NCI-H1930 (cell line): ENCODE results near the gene ZNF615.
"Not testable (repeated sequence)": the region's sequence is repeated elsewhere in the genome, so short reads cannot be mapped to it uniquely, and the experiment has no call there.

Source experiments
- DNase-seq, 2 experiments: peaks; one replicate each; lab custom pipeline; 2025; lab: John Stamatoyannopoulos, UW

ZNF615 gene

DNA sequence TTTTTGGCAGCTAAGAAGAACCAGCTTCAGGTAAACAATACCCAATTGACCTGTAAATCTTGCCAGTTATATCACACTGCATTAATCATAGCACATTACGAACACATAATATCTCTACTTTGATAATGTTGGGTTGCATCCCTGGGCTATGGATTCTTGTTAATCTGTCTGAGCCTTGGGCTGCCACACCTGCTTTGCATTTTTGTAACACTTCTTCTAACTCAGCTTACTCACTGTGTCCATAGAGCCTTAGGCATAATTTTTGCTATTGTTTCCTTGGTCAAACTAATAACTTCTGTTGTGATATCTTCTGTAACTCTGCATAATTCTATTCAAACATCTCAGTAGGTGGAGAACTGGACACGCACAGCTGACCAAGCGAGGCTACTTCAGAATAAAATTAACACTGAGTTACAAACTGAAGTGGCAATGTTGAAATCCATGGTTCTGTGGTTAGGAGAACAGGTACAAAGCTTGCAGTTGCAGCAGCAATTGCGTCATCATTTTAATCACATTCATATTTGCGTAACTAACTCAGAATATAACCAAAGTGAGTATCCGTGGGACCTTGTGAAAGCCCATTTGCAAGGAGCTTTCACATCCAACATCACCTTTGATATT lies 27.8 kb downstream of the ZNF615 start:
- DNase-seq = no peak

DNA sequence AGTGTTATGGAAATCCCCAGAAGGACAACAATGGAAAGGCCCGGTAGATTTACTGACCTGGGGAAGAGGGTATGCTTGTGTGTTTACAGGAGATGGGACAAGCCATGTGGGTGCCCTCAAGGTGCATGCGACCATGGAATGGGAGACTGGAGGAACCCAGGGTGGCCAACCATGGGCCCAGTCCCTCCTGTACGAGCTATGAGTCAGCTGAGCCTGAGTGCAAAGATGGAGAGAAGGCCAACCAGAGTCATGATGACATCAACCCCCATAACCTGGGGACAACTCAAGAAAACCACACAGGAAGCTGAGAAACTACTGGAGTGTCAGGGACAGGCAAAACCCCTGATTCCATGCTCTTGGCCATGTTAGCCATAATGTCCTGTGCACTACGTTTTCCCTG lies 29.1 kb downstream of the ZNF615 start:
- DNase-seq = no peak

DNA sequence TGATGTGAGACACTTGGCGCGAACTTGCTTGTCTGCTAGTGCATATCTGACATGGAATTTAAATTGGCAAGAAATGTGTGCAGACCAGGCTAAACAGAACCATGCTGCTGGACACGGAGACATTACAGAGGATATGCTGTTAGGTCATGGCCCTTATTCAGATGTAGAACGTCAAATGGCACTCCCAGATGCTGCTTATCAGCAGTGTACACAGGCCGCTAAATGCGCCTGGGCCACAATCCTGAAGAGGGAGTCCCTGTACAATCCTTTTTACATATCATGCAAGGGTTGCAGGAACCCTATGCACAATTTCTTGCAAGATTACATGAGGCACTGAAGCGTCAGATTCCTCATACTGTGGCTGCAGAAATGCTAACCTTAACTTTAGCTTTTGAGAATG lies 30.7 kb downstream of the ZNF615 start:
- DNase-seq = no peak

DNA sequence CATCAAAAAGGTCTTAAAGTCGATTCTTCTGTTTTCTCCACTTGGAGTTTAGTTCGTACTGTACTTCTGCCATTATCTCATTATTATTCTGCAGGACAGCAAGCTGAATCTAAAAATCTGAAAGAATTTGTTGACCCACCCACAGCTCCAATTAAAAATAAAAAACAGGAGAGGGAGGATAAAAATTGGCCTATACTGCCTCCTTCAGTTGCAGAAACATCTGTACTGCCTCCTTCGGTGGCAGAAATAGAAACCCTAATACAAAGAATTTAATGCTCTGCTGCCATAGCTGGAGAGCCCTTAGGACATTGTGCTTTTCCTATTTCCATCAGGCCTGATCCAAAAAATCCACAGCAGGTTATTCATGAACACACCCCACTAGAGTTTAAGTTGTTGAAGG lies 31.2 kb downstream of the ZNF615 start:
- DNase-seq = no peak

DNA sequence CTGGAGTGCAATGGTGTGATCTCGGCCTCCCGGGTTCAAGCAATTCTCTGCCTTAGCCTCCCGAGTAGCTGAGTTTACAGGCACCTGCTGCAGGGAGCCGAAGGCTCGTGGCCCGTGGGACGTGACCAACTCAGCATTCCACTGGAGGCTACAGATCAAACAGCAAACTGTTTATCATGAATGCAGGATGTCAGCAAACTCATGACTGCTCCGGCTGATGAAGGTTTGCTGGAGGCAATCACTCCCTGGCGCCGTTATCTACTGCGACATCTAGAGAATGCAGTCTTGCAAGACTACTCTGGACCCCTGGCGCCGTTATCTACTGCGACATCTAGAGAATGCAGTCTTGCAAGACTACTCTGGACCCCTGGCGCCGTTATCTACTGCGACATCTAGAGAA lies 32.2 kb downstream of the ZNF615 start:
- DNase-seq = not testable (repeated sequence)

DNA sequence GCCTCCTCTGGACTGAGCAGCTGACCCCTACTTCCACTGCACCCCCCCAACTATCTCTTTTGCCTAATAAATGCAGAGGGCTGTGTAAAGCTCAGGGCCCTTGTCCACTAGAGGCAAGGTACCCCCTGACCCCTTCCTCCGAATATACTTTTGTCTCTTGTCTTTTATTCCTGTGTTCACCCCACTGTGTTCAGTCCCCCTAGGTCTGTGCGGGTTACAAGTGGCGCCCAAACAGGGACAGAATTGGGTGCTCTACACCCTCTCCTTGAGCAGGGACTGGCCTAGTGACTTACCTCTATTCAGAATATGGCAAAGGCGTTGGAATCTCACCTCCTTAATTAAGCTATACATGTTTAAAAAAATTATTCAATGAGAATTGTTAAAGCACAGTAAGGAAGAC lies 36.4 kb downstream of the ZNF615 start:
- DNase-seq = no peak

DNA sequence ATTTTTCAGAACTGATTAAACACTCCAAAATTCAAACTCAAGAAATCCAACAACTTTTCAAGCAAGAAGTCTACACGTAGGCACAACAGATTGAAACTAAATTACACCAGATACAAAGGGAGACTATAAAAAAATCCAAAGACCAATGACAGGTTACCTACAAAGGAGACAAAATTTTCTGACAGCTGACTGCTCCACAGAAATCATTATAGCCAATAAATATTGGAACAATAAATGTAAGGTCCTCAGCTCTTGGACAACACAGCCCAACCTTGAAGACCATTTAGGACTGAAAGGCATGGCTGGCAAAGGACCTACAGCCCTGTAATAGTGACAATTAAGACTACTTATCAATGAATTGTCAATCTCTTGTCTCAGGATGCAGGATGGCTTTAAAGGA lies 37.3 kb downstream of the ZNF615 start:
- DNase-seq = no peak

DNA sequence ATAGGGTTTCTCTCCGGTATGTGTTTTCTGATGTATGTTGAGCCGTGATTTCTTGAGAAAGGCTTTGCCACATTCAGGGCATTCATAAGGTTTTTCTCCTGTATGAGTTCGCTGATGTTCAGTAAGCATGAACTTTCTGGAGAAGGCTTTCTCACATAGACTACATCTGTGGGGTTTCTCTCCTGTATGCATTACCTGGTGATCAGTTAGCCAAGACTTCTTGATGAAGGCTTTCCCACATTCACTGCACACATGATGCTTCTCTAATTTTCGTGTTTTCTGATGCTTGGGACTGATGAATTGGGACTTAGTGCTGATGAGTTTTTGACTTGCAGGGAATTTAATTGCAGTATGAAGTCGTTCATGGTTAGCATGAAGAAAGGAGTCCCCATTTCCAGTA lies 42.4 kb downstream of the ZNF615 start:
- DNase-seq = no peak

DNA sequence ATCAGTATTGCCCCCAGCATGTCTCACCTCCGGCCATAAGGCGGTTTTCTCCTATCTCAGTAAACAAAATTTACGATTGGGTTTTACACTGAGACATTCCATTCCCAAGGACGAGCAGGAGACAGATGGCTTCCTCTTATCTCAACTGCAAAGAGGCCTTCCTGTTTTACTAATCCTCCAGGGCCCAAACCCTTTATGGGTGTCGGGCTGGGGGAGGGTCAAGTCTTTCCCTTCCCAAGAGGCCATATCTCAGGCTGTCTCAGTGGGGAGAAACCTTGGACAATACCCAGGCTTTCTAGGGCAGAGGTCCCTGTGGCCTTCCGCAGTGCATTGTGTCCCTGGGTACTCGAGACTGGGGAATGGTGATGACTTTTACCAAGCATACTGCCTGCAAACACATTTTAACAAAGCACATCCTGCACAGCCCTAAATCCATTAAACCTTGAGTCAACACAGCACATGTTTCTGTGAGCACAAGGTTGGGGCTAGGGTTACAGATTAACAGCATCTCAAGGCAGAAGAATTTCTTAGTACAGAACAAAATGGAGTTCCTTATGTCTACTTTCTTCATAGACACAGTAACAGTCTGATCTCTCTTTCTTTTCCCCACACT lies 47.3 kb downstream of the ZNF615 start:
- not testable (repeated sequence) for DNase-seq

DNA sequence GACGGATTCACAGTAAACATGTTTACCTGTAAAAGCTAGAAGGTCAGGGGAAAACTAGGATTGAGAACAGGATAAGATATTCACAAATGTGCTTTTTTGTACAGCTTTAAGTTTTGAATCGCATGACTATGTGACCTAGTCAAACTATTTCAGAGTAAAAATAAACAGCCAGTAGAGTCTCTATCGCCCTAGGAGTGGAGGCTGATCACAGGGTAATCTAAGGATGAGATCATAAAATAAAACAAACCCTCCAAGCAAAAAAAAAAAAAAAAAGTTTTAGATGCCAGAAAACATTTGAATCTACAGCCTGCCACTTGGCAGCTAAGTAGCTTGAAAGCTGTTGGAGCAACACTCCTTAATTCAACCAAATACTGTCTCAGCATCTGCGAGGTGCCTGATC lies 48.2 kb downstream of the ZNF615 start:
- no peak for DNase-seq

DNA sequence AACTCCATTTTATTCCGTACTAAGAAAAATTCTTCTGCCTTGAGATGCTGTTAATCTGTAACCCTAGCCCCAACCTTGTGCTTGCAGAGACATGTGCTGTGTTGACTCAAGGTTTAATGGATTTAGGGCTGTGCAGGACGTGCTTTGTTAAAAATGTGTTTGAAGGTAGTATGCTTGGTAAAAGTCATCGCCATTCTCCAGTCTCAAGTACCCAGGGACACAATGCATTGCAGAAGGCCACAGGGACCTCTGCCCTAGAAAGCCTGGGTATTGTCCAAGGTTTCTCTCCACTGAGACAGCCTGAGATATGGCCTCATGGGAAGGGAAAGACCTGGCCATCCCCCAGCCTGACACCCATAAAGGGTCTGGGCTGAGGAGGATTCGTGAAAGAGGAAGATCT lies 50.2 kb downstream of the ZNF615 start:
- DNase-seq = not testable (repeated sequence)

DNA sequence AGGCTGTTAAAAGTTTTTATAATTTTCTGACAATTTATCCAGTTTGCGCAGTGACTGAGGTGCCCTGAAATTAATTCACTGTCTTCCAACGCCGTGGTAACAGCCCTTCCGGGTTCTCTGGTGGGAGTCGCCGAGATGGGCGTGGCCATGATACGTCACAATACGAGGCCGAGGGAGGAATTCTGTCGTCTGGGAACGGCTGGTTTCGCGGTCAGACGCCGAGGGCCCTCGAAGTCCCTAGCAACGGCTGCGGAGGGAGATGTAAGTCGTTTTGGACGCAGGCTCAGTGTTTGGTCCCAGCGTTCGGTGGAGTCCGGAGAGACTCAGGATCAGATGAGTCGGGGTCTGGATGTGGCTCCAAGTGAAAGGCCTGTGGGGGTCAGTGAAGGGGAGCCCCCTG lies 59.0 kb downstream of the ZNF615 start:
- DNase-seq = no peak

DNA sequence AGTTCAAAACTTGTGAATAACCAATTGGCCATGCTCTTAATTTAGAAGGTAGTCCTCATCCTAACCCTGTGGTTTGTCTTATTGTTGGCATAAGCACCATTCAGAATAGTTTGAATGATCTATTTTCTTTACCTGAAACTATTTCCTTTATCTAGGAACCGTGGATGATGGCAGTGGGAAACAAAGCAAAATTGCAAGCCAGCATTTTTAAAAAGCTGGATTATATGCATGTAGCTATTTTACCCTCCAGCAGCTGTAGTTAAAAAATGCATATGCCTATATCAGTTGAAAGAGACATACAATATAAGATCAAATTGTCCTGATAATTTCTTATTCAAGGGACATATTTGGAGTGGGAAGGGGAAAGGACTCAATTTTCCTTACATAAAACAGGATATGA lies 61.4 kb downstream of the ZNF615 start:
- DNase-seq = no peak

DNA sequence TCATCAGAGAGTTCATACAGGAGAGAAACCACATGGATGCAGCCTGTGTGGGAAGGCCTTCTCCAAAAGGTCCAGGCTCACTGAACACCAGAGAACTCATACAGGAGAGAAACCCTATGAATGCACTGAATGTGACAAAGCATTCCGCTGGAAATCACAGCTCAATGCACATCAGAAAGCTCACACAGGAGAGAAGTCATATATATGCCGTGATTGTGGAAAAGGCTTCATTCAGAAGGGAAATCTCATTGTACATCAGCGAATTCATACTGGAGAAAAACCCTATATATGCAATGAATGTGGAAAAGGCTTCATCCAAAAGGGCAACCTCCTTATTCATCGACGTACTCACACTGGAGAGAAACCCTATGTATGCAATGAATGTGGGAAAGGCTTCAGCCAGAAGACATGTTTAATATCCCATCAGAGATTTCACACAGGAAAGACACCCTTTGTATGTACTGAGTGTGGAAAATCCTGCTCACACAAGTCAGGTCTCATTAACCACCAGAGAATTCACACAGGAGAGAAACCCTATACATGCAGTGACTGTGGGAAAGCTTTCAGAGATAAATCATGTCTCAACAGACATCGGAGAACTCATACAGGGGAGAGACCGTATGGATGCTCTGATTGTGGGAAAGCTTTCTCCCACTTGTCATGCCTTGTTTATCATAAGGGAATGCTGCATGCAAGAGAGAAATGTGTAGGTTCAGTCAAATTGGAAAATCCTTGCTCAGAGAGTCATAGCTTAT lies 63.0 kb downstream of the ZNF615 start:
- no peak for DNase-seq
